Gastroesophageal sphincter (tissue), 4 donors: ENCODE data around the gene STRN. TPM values are rescaled to one million over a fixed set of nuclear protein-coding genes. Genes with fewer than 3 reads are reported as not detected.

ENCODE experiments used
- ATAC-seq: fragments of 150-250 bp; one replicate; pipeline ENCODE4 v1.9.1; 2016; ENCODE audit warnings: mild to moderate bottlenecking, moderate library complexity
- H3K27ac ChIP-seq, 4 donors: fragments of 200-600 bp; sonication (generic) in 3 of 4; 1 replicate in 3 of 4; 2 replicates in 1 of 4; pipeline ENCODE4 v1.5.1; 2016 to 2019
- H3K27me3 ChIP-seq: fragments of 200-600 bp; sonication (generic); one replicate; pipeline ENCODE4 v1.5.1; 2019
- H3K36me3 ChIP-seq, 2 donors: fragments of 200-600 bp; sonication (generic); one replicate each; pipeline ENCODE4 v1.5.1; 2019; ENCODE audit warnings: control low read depth in 1 of 2
- H3K4me1 ChIP-seq, 3 donors: fragments of 200-600 bp; sonication (generic); 1 replicate in 2 of 3; 2 replicates in 1 of 3; pipeline ENCODE4 v1.5.1; 2016 to 2019; ENCODE audit warnings: control low read depth in 2 of 3
- H3K4me3 ChIP-seq, 2 donors: fragments of 200-600 bp; sonication (generic); one replicate each; pipeline ENCODE4 v1.5.1; 2019; ENCODE audit warnings: mild to moderate bottlenecking in 1 of 2, moderate library complexity in 1 of 2
- H3K9me3 ChIP-seq, 3 donors: fragments of 200-600 bp; sonication (generic); one replicate each; pipeline ENCODE4 v1.5.1; 2017 to 2019; ENCODE audit warnings: control low read depth in 2 of 3
- EP300 ChIP-seq: sonication (generic); formaldehyde crosslinking; IDR thresholded peaks from one replicate; pipeline ENCODE4 v1.6.1; 2017; ENCODE audit warnings: antibody characterized with exemption, mild to moderate bottlenecking
- POLR2A ChIP-seq, 2 donors: fragments of 450-650 bp; IDR thresholded peaks; one replicate each; pipeline ENCODE4 v1.6.1; 2017; ENCODE audit warnings: antibody characterized with exemption in 2 of 2, mild to moderate bottlenecking in 2 of 2, moderate library complexity in 1 of 2
- POLR2AphosphoS5 ChIP-seq: sonication (generic); formaldehyde crosslinking; IDR thresholded peaks from one replicate; pipeline ENCODE4 v1.6.1; 2017; ENCODE audit warnings: antibody characterized with exemption
- WGBS, 2 donors: methylation state at CpG; one replicate each; pipeline ENCODE4 v1.1.5; 2018; ENCODE audit warnings: low coverage in 1 of 2; 5-methylcytosine and 5-hydroxymethylcytosine counted together
- total RNA-seq, 4 donors: library from RNA; depleted of rRNA; stranded (reverse); fragments of >200 nt; gene quantifications; one replicate each; pipeline ENCODE4 v1.1.0, GENCODE V29; 2016
- TF ChIP-seq, protein P1 (sequence below), 4 experiments: fragments of 200-600 bp in 2 of 4; fragments of 450-650 bp in 2 of 4; sonication (generic) in 1 of 4; IDR thresholded peaks; one replicate each; pipeline ENCODE4 v1.5.1; 2017 to 2019; ENCODE audit warnings: antibody characterized with exemption in 4 of 4, mild to moderate bottlenecking in 2 of 4, moderate library complexity in 2 of 4

STRN gene
- total RNA-seq, 4 donors from 2014 or later, result 18.5 to 24.6 (median 20.9) TPM

DNA sequence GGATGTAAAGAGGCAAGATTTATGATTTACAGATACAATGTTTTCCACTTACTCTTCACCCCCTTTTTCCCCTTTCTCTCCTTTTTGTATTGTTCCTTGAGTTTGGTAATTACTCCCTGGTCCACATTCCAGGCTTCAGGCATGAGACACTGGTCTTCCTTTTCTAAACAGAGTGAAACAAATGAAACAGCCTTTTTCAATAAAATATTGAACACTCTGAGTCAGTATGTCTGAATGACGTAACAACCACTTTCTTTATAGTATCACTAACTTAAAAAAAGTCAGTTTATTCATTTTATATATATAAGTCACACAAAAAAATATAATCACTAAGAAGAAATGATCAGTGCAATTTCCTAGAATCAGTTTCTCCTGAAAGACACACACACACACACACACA is 79.7 kb downstream of the STRN start:
- TF ChIP-seq EP300 (no peak), POLR2A (IDR thresholded peaks at IDR 0.05) (no peak), POLR2AphosphoS5 (no peak)
- TF ChIP-seq, protein P1, sequence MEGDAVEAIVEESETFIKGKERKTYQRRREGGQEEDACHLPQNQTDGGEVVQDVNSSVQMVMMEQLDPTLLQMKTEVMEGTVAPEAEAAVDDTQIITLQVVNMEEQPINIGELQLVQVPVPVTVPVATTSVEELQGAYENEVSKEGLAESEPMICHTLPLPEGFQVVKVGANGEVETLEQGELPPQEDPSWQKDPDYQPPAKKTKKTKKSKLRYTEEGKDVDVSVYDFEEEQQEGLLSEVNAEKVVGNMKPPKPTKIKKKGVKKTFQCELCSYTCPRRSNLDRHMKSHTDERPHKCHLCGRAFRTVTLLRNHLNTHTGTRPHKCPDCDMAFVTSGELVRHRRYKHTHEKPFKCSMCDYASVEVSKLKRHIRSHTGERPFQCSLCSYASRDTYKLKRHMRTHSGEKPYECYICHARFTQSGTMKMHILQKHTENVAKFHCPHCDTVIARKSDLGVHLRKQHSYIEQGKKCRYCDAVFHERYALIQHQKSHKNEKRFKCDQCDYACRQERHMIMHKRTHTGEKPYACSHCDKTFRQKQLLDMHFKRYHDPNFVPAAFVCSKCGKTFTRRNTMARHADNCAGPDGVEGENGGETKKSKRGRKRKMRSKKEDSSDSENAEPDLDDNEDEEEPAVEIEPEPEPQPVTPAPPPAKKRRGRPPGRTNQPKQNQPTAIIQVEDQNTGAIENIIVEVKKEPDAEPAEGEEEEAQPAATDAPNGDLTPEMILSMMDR (IDR thresholded peaks at IDR 0.05), result no peak
- Histone ChIP-seq H3K27me3 (no peaks in the 10 kb centered on the region), H3K27ac (no peak overlapping the region), H3K4me3 (no peak overlapping the region), H3K4me1 (no peaks in the 10 kb centered on the region), H3K36me3 (peaks cover 0 to 49% of the 10 kb centered on the region in 2 donors), H3K9me3 (no peaks in the 10 kb centered on the region)
- 92 to 100% methylated on average over 1 of the region's 1 CpG for WGBS, 2 donors
- no peak for ATAC-seq

DNA sequence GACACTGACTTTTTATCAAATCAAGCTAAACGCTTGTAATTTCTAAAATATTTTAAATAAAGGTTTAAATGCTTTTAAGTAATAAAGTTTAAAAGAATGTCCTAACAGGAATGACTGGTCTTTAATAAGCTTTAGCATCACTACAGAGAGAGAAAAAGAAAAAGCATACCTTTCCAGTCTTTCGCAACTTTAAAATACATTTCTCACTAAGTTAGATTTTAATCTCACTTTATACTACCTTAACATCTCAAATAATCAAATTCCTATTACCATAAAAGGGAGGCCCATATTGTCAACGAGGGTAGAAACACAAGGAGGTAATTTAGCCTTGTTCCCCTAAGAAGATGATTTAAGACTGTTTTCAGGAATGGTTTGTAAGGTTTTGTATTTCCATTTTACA is 80.7 kb downstream of the STRN start:
- no peaks in the 10 kb centered on the region for H3K9me3 ChIP-seq
- no peak for ATAC-seq
- no peak overlapping the region for H3K27ac ChIP-seq
- no peak overlapping the region for H3K4me3 ChIP-seq
- H3K4me1 ChIP-seq, result no peaks in the 10 kb centered on the region
- H3K27me3 ChIP-seq, result no peaks in the 10 kb centered on the region
- WGBS, 2 donors, result 82 to 88% methylated on average over 3 of the region's 3 CpGs
- TF ChIP-seq POLR2A (IDR thresholded peaks at IDR 0.05) (no peak), POLR2AphosphoS5 (no peak), EP300 (no peak)
- TF ChIP-seq, protein P1 (IDR thresholded peaks at IDR 0.05), result no peak
- H3K36me3 ChIP-seq, result peaks cover 0 to 59% of the 10 kb centered on the region in 2 donors

DNA sequence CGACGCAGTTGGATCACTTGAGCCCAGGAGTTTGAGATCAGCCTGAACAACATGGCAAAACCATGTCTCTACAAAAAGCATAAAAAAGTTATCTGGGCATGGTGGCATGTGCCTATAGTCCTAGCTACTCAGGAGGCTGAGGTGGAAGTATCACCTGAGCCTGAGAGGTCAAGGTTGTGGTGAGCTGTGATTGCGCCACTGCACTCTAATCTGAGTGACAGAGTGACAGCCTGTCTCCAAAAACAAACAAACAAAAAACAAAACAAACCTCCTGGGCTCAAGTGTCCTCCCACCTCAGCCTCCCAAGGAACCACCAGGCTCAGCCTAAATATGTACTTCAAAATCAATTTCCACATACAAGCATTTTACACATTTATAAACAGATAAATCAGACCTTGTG is 83.8 kb downstream of the STRN start:
- no peak for ATAC-seq
- Histone ChIP-seq H3K9me3 (no peaks in the 10 kb centered on the region), H3K27ac (no peak overlapping the region), H3K4me3 (no peak overlapping the region), H3K36me3 (peaks cover 0 to 84% of the 10 kb centered on the region in 2 donors), H3K4me1 (no peaks in the 10 kb centered on the region), H3K27me3 (no peaks in the 10 kb centered on the region)
- WGBS, 2 donors, result 83% methylated on average over 2 of the region's 3 CpGs; no CpG with 5 or more reads in 1 of the 2 donors
- TF ChIP-seq POLR2A (IDR thresholded peaks at IDR 0.05), result no peak
- TF ChIP-seq, protein P1 (IDR thresholded peaks at IDR 0.05), result no peak
- no peak for TF ChIP-seq POLR2AphosphoS5
- TF ChIP-seq EP300, result no peak

DNA sequence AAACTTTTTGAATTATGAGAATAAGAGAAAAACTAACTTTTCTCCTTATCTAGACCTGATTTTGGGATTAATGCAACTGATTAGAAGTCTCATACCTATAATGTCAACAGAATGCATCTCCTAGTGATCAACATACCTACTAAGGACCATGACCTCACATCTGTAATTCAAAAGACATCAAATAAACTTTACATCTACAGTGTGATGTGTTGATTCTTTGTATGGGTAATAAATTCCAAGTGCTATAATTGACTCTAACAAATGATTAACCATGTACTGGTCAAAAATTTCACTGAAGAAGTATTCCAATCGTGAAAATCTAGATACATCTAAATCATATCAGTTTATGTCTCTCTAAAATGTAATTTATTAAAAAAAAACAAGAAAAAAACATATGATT is 84.5 kb downstream of the STRN start:
- Histone ChIP-seq H3K27me3 (no peaks in the 10 kb centered on the region), H3K4me1 (no peaks in the 10 kb centered on the region), H3K36me3 (peaks cover 0 to 91% of the 10 kb centered on the region in 2 donors), H3K4me3 (no peak overlapping the region), H3K27ac (no peak overlapping the region), H3K9me3 (no peaks in the 10 kb centered on the region)
- no peak for TF ChIP-seq POLR2AphosphoS5
- TF ChIP-seq, protein P1 (IDR thresholded peaks at IDR 0.05), result no peak
- TF ChIP-seq POLR2A (IDR thresholded peaks at IDR 0.05), result no peak
- no peak for TF ChIP-seq EP300
- no peak for ATAC-seq
- 75 to 95% methylated on average over 1 of the region's 1 CpG for WGBS, 2 donors

DNA sequence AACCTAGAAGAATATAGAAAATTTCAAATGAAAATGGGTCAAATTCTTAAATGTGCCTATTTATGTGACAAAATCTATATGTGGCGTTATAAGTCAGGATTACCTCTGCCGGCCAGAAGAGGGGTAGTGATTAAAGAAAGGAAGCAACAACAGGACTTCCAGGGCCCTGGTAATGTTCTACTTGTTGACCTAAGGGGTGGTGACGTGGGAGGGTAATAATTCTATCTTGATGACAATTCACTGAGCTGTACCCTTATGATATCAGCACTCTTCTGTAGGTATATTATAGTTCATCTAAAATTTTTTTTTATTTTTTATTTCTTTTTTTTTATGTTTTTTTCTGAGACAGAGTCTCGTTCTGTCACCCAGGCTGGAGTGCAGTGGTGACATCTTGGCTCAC is 87.9 kb downstream of the STRN start:
- Histone ChIP-seq H3K4me3 (no peak overlapping the region), H3K36me3 (peaks cover 0 to 96% of the 10 kb centered on the region in 2 donors), H3K9me3 (no peaks in the 10 kb centered on the region), H3K4me1 (no peaks in the 10 kb centered on the region), H3K27me3 (no peaks in the 10 kb centered on the region), H3K27ac (no peak overlapping the region)
- 93 to 95% methylated on average over 4 of the region's 4 CpGs for WGBS, 2 donors
- TF ChIP-seq EP300 (no peak), POLR2A (IDR thresholded peaks at IDR 0.05) (no peak), POLR2AphosphoS5 (no peak)
- TF ChIP-seq, protein P1 (IDR thresholded peaks at IDR 0.05), result no peak
- no peak for ATAC-seq
